SK-N-SH (cell line): ENCODE measurements around the gene KRT9.

Source experiments
- CTCF ChIP-seq: fragments of 200-600 bp; sonication (generic); IDR thresholded peaks from 2 replicates; pipeline ENCODE4 v1.6.1; 2017; ENCODE audit warnings: antibody characterized with exemption, mild to moderate bottlenecking, moderate library complexity
- ELF1 ChIP-seq: IDR thresholded peaks from 2 replicates; pipeline ENCODE4 v1.4.0; 2012
- FOXM1 ChIP-seq: IDR thresholded peaks from 2 replicates; pipeline ENCODE4 v1.4.0; 2012; ENCODE audit warnings: low read depth, mild to moderate bottlenecking
- NRF1 ChIP-seq: IDR thresholded peaks from 2 replicates; pipeline ENCODE4 v1.6.1; 2012; ENCODE audit warnings: low read depth, mild to moderate bottlenecking, low read length
- RCOR1 ChIP-seq: fragments of 150-350 bp; IDR thresholded peaks from 2 replicates; pipeline ENCODE4 v1.6.1; 2017; ENCODE audit warnings: antibody characterized with exemption, low read length
- RXRA ChIP-seq: IDR thresholded peaks from 2 replicates; pipeline ENCODE4 v1.4.0; 2012; ENCODE audit warnings: low read depth, mild to moderate bottlenecking, borderline replicate concordance
- SIN3A ChIP-seq: IDR thresholded peaks from 2 replicates; pipeline ENCODE4 v1.6.1; 2012; ENCODE audit warnings: low read depth, mild to moderate bottlenecking, low read length, moderate library complexity, borderline replicate concordance
- TF ChIP-seq, protein P1 (sequence below): IDR thresholded peaks from 2 replicates; pipeline ENCODE4 v1.4.0; 2012; ENCODE audit warnings: low read depth

DNA sequence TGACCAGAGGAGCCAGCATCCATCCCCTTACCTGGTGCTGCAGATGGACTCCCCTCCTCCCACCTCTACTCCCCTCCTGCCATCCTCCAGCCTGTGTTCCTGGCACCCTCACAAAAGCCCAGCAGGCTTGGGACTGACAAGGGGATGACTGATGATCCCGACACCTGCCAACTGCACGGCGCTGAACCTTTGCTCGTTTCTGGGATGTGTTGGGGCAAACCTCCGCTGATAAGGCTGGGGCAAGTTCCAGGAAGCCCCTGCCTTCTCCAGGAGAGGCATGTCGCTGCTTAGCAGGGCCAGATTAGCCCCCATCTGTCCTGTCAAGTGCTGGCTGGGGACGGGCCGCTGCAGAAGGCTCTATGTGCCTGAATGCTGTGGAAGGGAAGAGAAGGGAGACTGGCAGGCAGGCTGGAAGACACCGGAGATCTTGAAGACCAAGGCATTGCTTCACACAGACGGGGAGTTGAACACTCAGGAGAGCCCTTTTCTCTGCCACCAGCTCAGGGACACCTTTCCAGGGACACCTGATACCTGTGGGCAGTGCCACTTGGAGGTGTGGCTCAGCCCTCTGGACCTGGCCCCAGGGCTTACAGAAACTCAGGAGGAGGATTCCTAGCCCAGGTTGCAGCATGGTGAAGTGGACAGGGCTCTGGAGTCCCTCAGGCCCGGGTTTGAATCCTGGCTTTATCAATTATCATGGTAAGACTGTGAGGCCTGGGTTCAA lies 52.2 kb downstream of the KRT9 start:
- no peak for TF ChIP-seq CTCF
- TF ChIP-seq RCOR1: no peak
- no peak for TF ChIP-seq FOXM1
- TF ChIP-seq SIN3A: no peak
- no peak for TF ChIP-seq RXRA
- no peak for TF ChIP-seq ELF1
- TF ChIP-seq, protein P1, sequence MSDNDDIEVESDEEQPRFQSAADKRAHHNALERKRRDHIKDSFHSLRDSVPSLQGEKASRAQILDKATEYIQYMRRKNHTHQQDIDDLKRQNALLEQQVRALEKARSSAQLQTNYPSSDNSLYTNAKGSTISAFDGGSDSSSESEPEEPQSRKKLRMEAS: no peak
- no peak for TF ChIP-seq NRF1
